HG03139 (cell line): ENCODE results near the gene RAB2B.

Experiments
- ATAC-seq: cut with Tn5 transposase; IDR thresholded peaks from one replicate; pipeline ENCODE4 v1.9.1; 2021; ENCODE audit not compliant: unreplicated experiment

Gene RAB2B

GRCh38 chr14:21476925-21477681, at the start of gene RAB2B, which contains the start of gene TOX4:
Gene RAB2B (minus strand): TSS chr14:21476959. CDS start chr14:21476872, 87 bp downstream.
Gene TOX4 (plus strand): TSS chr14:21477195. CDS start chr14:21477279, 84 bp downstream.
- peak; percentile 98 for ATAC-seq

GRCh38 chr14:21525962-21526671, 49.4 kb upstream of the RAB2B start, which contains the start of gene SALL2:
Gene SALL2 (minus strand): TSS chr14:21526346. CDS start chr14:21526127, 219 bp downstream.
- no peak for ATAC-seq

GRCh38 chr14:21525571-21525961, 48.8 kb upstream of the RAB2B start:
- no peak for ATAC-seq

GRCh38 chr14:21524575-21525490, 48.1 kb upstream of the RAB2B start:
- ATAC-seq = no peak

GRCh38 chr14:21523203-21523602, 46.4 kb upstream of the RAB2B start:
- ATAC-seq = no peak

- no peak for ATAC-seq
These were observed 44.7 kb upstream of the RAB2B start for GRCh38 chr14:21521501-21521900.

- no peak for ATAC-seq
These were observed 44.0 kb upstream of the RAB2B start for GRCh38 chr14:21520767-21521166.

GRCh38 chr14:21518725-21519124, 42.0 kb upstream of the RAB2B start:
- ATAC-seq = no peak

DNA sequence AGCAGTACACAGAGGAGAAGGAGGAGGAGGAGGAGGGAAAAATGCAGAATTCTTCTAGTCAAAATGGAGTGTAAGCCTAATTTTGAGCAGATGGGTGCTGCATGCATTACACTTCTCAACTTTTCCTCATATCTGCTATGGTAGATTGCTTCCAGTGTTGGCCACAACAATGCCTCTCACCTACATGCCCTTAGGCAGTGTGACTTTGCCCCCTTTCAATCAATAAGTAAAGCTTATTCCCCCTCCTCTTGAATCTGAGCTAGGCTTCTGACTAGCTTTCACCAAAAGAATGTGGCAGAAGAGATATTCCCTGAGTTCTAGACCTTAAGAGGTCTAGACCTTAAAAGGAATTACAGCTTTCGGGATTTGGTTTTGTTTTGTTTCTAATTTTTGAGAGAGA, 37.6 kb upstream of the RAB2B start:
- no peak for ATAC-seq

GRCh38 chr14:21510735-21511657, 34.2 kb upstream of the RAB2B start, which contains the start of gene METTL3:
Gene METTL3 (minus strand): TSS chr14:21511340. CDS start chr14:21511223, 117 bp downstream.
- ATAC-seq = peak; percentile 97

DNA sequence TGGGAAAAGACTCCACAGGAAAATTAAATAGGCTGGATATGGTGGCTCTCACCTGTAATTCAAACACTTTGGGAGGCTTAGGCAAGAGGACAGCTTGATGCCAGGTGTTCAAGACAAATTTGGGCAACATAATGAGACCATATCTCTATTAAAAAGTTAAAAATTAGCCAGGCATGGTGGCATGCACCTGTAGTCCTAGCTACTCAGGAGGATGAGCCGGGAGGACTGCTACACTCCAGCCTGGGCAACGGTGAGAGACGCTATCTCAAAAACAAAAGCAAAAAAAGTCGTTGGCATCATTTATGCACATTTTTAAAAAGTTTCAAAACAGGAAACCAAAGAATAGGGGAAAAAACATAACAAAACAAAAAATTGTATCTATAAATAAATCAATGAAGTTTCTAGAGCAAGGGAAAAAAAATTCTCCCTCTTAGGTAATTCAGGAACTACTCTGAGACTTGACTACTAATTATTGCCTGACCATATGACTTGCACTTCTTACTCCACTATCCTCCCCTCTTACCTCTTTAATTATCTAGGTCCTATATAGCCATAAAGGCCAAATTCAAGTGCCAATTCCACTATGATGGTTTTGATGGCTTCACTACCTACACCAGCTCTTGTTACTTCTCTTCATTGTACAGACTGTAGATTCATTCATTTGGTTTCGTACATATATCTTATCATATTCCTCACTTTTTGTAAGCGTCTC, 32.8 kb upstream of the RAB2B start:
- ATAC-seq = no peak

DNA sequence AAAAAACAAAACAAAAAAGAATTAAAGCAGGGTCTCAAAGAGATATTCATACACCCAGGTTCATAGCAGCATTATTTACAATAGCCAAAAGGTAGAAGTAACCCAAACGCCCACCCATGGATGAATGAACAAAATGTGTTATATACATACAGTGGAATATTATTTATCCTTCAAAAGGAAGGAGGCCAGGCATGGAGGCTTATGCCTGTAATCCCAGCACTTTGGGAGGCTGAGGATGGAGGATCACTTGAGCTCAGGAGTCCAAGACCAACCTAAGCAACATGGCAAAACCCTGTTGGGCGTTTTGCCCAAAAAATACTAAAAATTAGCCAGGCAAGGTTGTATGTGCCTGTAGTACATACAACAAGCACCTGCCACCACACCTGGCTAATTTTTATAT, 29.8 kb upstream of the RAB2B start:
- ATAC-seq = no peak

DNA sequence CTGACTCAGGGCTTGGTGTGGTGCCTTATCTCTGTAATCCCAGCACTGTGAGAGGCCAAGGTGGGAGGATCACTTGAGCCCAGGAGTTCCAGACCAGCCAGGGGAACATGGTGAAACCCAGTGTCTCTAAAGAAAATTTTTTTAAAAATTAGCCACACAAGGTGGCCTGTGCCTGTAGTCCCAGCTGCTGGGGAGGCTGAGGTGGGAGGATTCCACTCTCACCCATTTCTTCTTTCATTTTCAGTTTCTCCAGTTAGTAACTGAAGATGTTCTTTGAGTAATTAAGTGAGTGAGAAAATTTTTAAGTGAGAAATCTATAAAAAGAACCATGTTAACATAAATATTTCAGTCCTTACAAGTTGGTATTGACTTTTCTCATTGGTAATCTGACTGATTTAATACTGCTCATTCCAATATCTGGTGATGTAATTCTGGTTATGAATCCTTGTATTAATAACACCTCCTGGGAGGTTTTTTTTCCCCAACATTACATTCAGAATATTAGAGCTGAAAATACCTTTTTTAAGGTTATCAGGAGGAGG, 28.3 kb upstream of the RAB2B start:
- no peak for ATAC-seq

DNA sequence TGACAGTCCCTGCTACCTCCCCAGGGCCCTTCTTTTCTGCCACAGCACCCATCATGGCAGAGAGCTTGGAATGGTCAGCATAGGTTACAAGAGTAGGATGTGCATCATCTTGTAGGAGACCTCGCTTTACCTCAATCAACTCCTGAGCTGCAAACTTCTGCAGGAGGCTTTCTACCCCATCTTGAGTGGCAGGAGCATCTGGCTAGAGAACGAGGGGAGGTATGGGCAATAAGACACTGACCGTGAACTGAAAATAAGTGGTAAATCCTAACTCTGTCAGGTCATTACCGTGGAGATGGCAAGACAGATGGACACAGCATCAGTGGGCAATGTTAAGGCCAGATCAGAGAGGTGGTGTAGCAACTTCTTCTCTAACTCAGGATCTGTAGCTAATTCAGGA, 26.6 kb upstream of the RAB2B start:
- no peak for ATAC-seq

- ATAC-seq = no peak
These were observed 24.8 kb upstream of the RAB2B start for GRCh38 chr14:21501568-21501967.

DNA sequence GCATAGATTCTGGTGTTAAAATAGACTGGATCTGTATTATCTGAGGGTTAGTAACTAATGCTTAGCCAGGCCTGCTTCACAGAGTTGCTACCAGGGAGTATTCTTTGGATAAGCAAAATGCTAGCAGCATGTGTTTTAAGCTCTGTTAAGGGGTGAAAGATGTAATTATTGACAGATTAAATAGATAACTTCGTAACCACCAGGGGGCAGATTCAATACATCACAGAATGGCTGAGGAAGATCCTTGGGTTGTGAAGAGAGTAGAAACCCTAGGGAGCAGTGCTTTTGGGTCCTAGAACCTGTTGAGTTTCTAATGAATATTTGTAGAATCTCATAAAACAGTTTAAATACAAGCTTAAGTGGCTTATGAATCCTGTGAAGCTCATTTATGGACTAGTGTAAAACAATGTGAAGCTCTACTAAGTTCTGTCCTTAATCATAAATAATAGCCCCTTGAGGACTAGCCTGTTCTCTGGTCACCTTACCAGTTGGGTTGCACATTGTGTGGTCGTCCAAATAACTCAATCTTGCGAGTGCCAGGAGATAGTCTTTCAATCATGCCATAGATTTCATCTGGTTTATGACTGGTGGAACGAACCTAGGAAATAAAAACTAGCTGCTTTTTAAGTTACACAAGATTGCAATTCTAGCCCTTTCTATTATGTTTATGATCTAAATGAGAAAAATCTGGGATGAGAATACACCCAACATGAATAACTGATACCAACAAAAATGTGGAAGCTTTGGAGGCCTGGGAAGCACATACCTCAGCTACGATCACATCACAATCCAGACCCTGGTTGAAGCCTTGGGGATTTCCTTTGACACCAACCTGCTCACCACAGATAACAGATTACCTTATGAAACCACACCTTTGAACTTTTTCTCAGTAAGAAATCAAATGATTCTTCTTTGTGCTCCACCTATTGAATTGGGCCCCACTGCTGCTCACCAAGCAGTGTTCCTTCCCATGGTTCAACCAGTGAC, 22.1 kb upstream of the RAB2B start:
- ATAC-seq = no peak

GRCh38 chr14:21496453-21496852, 19.7 kb upstream of the RAB2B start:
- no peak for ATAC-seq
